GM19372 (cell line): ENCODE measurements around the gene LARP1.
A peak's percentile ranks its signal among the peaks of the same experiment; 100 is the strongest.
"Not testable (repeated sequence)": the region's sequence is repeated elsewhere in the genome, so short reads cannot be mapped to it uniquely, and the experiment has no call there.

Experiments
- ATAC-seq: cut with Tn5 transposase; IDR thresholded peaks from one replicate; pipeline ENCODE4 v1.9.1; 2021; ENCODE audit warnings: mild to moderate bottlenecking, low read depth, moderate library complexity; ENCODE audit not compliant: unreplicated experiment

LARP1 gene

DNA sequence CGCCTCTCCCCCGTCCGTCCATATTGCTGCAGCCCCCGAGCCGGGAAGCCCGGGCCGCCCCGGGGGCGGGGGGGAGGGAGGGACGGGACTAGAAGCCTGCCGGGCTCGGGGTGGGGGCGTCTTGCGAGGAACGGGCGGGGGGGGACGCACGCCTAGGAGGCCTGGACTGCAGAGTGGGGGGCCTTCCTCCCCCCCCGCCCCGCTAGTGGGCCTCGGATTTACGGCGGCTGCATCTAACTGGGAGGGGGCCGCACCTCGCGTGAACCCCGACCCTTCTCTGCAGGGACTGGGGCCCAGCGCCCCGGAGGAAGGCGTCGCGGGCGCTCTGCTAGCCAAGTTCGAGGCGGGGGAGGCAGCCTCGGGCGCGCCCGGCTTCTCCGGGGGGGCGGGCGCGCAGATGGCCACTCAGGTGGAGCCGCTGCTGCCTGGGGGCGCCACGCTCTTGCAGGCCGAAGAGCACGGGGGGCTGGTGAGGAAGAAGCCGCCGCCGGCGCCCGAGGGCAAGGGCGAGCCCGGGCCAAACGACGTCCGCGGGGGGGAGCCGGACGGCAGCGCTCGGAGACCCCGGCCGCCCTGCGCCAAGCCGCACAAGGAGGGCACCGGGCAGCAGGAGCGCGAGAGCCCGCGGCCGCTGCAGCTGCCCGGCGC lies at the start of gene LARP1:
TSS of gene LARP1 (plus strand) at position 17 of the 648 bp plus-strand sequence. CDS start at position 398, 381 bp downstream.
- ATAC-seq, result peak; percentile 5

DNA sequence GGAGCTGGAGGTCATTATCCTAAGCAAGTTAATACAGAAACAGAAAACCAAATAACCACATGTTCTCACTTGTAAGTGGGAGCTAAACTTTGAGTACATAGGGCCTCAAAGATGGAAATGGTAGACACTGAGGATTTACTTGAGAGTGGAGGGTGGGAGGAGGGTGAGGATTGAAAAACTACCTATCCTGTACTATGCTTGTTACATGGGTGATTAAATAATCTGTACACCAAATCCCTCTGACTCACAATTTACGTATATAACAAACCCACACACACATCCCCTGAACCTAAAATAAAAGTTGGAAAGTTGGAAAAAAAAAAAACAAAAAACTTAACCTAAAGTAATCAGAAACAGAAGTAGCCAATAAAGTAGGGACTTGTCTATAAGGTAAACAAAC lies 48.8 kb upstream of the LARP1 start:
- ATAC-seq, result no peak

DNA sequence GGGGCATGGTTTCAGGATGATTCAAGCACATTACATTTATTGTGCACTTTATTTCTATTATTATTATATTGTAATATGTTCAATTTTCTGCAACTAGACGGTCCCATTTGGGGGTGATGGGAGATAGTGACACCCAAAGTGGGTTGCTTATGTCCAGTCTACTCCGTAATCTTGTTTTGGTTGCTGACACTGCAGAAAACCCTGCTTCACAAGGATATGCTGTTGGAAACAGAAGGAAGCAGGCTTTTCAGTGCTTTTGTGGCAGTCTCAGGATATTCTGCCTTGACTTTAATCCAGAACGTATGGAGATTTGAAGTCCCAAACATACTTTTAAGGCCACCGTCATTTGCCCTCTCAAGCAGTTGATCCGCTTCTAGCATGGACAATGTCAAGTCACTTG lies 47.5 kb upstream of the LARP1 start:
- ATAC-seq, result no peak

DNA sequence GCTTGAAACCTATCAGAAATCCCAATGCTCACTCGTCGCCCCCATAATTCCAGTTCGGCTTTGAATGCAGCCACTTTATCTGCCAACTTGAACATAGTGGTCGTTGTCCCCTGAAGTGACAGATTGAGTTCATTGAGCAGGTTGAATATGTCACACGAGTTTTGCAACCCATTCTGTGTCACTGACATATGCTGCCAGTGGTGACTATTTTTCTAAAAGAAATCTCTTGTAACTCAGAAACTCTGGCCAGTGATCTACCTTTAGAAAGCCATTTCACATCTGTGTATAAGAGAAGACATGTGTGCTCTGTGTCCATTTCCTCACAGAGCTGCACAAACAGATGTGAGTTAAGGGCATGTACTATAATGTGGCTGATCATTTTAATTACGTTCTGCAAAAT lies 47.0 kb upstream of the LARP1 start:
- no peak for ATAC-seq

DNA sequence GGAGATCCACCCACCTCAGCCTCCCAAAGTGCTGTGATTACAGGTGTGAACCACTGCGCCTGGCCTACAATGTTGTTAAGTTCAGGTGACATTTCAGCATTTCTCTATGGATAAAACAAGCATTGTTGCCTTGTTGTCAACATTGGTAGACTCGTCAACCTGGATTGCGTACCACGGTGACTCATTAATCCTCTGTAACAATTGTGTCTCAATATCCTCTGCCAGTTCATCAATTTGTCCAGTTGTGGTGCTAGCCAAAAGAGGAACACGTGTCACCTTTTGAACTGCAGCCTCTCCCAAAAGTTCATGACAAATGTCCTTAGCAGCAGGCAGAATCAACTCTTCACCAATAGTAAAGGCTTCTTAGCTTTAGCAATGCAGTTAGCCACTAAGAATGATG lies 46.3 kb upstream of the LARP1 start:
- no peak for ATAC-seq

DNA sequence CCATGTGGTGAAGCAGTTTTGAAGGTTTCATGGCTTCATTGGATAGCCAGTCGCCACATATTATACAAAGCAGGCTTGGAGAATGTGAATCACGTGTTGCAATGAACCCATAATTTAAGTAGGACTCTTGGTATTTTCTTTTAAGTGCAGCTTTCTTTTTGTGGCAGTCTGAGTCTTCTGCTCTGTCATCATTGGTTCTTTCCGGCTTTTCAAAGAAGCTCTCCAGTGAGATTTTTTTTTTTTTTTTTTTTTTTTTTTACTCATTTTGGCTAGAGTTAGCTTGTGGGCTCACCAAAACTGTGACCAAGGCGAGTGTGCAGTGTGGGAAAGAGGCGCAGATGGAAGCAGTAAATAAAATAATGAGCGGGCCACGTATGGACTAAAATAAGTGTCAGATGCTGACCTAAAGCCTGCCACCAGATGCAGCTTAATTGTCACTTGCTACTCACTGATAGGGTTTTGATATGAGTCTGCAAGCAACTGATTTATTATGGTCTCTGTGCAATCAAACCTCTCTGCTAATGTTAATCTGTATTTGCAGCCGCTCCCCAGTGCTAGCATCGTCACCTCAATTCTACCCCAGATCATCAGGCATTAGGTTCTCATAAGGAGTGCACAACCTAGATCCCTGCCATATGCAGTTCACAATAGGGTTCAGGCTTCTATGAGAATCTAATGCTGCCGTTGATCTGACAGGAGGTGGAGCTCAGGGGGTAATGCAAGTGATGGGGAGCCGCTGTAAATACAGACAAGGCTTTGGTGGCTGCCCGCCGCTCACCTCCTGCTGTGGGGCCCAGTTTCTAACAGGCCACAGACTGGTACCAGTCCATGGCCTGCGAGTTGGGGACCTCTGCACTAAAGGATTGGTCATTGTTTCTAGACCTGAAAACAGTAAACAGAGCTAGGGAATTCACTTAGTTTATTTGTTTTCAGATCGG lies 45.5 kb upstream of the LARP1 start:
- ATAC-seq, result no peak

DNA sequence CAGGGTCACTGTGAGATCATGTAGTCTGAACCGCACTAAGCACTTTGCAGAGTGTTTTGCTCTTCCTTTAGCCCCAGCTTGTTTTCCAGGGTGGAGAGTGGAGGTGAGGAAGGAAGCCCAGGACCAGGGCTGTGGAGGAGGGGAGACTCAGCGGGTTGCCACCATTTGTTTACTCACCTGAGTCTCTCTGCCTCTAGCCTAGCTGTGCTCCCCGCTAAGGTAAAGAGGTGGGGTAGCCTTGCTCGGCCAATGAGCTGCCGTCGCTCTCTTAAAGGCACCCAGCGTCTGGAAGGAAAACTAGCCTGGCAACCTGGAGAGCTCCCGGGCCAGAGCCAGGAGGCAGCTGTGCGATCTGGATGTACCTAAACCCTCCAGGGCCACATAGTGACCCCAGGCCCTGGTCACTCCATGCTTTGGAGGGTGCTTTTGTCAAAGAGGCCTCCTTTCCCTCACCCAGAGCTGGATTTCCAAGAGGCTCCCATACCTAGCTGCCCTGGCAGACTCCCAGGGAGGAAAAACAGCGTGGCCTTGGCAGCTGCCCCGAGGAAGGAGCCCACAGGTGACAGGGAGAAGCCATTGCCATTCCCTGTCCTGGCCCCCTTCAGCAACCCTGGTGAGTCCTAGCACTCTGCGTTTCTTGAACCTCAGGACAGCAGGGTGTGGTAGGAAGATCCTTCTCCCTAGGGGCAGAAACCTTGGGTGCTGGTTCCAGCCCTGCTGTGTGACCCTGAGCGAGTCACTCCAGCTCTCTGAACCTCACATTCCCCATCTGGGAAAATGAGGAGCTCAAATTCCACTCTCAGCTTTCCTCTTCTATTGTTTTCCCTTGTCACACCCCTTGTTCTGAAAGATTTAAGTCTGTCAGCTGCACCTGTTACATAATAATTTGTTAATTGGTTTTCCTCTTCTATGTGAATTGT lies 42.4 kb upstream of the LARP1 start:
- ATAC-seq, result no peak

DNA sequence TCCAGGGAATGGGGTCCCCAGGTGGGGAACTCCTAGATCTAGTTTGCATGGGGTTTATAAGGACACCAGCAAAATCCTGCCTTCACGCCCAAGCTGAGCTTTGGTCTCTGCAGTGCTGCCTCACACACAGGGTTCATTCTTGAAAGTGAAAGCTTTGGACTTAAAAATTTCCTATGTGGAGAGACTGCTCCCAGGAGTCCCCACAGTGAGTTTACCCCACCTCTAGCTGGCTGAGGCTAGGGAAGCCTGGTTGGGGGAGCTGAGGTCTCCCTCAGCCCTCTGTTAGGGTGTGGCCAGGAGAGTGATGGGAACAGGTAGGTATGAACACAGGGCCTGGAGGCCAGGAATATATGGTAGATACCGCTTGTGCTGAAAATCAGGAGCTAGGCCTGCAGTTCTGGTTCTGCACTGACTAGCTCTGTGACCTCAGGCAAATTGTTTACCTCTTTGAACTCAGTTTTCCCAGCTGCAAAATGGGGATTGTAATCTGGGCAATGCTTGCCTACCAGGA lies 41.5 kb upstream of the LARP1 start:
- ATAC-seq, result no peak

DNA sequence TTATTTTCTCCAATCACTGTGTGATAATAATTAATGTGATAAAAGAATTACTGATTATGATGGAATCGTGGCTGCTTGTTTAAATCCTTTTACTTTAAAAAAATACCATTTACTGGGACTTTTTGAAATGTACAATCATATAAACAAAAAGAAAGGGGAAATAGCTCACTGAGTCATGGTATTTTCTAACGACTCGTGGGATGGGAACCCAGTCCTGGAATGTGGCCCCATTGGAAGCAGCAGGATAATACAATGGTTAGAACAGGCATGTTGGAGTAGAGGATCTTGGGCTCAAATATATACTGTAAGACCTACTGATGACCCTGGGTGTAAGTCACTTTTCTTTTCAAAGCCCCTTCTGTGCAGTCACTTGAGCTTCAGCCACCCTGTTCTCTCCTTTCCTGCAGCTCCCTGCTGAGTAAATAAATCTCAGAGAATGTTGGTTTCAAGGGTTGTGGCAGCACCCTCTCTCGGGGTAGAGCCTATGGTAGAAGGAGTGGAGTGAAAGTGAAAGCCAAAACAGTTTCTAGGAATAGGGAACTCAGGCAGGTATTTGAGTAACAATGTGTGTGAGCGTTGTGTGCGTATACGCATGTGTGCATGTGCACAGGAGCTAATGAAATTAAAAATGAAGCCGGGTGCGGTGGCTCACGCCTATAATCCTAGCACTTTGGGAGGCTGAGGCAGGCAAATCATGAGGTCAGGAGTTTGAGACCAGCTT lies 40.8 kb upstream of the LARP1 start:
- peak; percentile 65 for ATAC-seq

DNA sequence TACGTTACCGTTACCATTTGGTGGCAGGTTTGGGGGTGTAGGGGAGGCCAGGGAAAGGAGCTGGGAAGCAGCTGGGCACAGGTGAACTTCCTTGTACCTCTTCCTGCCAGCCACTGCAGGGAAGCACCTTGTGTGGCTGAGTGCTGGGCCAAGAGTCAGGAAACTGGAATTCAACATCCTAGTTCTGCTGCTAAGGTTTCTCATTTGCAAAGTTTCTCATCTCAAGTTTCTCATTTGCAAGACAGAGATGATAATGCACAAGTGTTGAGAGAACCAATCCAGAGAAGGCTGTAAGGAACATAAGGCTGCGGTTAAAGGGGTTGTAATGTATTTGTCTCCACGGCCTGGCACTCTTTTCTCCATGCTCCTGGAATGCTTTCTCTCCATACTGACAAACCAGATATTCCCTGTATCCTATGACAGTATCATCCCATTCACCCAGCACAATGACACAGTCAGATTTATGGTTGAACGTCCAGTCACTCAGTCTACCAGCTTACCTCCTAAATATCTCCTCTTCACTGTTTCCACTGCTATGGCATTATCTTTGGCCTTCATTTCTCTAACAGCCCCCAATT lies 33.6 kb upstream of the LARP1 start:
- ATAC-seq, result no peak

DNA sequence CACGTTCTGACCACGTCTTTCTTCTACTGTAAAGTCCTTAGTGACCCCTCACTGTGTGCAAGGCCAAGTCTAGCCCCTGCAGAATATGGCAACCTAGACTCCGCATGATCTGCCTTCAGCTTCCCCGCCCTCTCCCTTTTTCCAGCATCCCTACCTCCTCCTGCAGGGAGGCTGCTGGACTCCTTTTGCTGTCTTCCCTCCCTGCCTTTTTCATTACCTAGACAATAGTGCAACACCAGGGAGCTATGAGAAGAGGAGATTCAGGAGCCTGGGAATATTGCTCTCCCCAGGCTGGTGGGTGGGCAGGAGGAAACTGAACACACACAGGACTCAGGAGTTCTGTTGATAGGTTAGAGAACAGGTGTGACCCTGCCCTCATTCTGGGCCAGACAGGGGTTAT lies 33.1 kb upstream of the LARP1 start:
- ATAC-seq, result no peak

DNA sequence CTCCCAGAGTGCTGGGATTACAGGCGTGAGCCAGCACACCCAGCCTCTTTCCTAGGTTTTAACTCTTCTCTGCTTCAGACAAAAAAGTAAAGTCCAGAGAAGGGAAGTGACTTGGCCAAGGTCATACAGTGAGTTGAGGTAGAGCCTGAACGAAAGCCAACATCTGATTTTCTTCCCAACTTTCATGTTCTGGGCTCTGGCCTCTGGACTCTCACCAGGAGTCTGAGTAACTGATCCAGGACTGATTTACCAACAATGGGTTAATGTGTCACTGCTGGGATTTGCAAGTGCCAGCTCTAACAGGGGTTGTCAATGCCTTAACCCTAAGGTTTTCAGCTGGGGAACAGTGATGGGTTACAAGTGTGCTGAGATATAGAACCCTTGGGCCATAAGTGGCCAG lies 32.2 kb upstream of the LARP1 start:
- ATAC-seq, result no peak

DNA sequence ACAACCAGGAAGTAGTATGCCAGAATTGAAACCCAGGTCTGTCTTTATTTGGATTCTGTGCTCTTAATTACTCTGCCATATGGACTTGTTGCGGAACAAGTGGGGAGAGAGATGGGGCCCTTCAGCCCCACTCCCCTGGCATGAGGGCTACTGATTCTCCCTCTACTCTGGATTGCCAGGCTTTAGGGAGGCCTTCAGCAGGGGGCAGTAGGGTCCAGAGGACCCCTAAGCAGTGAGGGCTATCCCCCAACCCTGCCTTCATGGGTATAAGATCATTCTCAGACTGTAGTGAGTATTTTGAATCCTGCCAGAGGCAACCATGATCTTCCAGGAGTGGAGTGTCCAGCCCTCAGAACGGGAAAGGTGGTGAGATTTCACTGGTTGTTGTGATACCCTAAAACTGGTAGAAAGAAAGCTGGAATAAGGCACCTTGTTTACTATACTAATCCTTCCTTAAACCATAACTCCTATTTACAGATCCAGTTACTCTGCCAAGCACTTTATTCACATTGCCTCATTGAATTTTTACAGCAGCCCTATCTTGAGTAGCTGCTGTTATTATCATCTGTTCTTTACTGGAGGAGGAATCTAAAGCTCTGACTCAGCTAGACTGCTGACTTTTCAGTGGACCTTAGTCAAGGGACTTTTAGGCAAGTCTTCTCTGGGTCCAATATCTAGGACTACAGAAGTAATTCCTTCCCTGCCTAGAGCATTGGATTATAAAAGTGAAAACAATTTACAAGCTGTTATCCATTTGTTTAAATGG lies 31.3 kb upstream of the LARP1 start:
- no peak for ATAC-seq

DNA sequence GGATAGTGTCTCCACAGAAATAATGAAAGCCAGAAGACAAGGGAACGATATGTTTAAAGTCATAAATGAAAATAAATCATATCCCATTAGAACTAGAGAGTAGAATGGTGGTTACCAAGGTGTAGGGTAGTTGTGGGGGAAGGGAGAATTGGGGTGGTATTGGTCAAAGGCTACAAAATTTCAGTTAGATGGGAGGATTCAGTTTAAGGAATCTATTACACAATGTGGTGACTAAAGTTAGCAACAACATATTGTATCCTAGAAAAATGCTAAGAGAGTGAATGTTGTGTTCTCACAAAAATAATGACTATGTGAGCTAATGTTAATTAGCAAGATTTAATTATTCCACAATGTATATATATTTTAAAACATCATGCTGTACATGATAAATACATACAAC lies 27.8 kb upstream of the LARP1 start:
- ATAC-seq, result no peak

DNA sequence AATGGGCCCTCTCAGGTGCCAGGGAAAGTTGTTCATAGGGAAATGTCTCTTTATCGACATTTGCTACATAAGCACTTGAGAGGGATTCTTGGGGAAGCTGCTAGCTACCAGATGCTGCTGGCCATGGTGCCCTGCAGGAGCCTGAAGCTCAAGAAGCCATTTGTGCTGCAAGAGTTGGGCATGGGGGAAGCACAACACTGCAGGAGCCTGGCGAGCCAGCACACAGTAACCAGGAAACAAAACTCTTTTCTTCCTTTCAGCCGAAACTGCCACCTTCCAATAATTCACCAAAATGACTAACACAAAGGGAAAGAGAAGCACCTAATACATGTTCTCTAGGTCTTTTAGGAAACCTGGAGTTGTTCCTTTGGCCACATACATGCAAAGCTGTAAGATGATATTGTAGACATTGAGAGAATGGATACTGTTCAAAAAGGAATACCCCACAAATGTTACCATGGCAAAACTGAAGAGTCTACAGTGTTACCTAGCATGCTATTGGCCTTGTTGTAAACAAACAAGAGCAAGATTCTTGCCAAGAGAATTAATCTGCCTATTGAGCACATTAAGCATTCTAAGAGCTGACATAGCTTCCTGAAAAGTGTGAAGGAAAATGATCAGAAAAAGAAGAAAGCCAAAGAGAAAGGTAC lies 26.1 kb upstream of the LARP1 start:
- ATAC-seq, result no peak

DNA sequence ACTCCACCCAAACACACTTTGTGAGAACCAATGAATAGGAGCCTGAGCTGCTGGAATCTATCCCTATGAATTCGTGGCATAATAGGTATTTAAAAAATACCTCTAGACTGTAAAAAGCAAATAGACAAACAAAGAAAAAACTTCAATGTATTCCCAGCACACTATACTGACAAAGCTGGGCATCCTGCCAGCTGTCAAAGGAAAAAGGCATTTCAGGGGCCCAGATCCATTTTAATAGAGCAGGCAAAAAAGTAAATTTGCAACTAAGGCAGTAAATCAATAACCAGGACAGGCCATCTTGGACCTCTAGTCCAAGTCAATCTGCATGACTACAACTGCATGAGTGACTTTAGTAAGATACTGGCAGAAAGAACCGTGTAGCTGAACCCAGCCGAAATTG lies 25.6 kb upstream of the LARP1 start:
- no peak for ATAC-seq

DNA sequence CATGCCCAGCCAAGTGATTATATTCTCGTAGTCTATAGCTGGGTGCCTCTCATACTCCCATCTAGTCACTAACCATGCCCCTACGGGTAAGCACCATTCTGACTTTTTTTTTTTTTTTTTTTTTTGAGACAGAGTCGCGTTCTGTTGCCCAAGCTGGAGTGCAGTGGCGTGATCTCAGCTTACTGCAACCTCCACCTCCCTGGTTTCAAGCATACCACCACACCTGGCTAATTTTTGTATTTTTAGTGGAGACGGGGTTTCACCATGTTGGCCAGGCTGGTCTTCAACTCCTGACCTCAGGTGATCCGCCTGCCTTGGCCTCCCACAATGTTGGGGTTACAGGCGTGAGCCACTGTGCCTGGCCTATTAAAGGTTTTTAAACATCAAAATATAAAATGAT lies 24.4 kb upstream of the LARP1 start:
- ATAC-seq, result not testable (repeated sequence)

DNA sequence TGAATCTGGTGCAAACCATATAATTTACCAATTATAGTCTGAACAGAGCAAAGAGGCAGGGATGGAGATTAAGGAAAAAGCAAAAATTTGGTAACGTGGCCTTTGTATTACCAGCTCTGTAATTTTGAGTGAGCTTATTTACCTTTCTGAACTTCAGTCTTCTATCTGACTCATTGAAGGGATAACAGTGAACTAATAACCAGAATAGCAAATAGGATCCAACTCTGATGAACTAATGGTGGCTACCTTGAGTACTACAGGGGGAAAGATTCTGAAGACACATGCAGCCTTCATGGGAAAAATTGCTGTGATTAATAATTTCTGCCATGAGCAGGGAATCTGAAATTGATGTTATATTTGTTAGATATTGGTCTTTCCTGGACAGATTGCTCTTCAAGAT lies 23.0 kb upstream of the LARP1 start:
- ATAC-seq, result no peak
